Mammary epithelial cell (primary cell): ENCODE data around the gene ADORA2A.

Experiments
- CTCF ChIP-seq, 2 donors: IDR thresholded peaks in 1 of 2; conservative IDR thresholded peaks in 1 of 2; 2 replicates each; pipeline ENCODE4 v1.5.1; 2011 to 2012; ENCODE audit warnings: inconsistent platforms in 2 of 2, low read length in 2 of 2, mild to moderate bottlenecking in 2 of 2, control low read depth in 1 of 2, low read depth in 1 of 2; ENCODE audit not compliant: insufficient read depth in 1 of 2; ENCODE audit errors: extremely low read depth in 1 of 2
- EZH2 ChIP-seq: IDR thresholded peaks from 2 replicates; pipeline ENCODE4 v1.6.1; 2012; ENCODE audit warnings: low read length, inconsistent platforms, borderline replicate concordance

- TF ChIP-seq EZH2 (no peak), CTCF (conservative IDR thresholded peaks at IDR 0.05 in 1 of 2, IDR thresholded peaks at IDR 0.05 in 1 of 2; ENCODE audit: extremely low read depth in 1 of 2, insufficient read depth in 1 of 2, low read depth in 1 of 2, low read length in 2 of 2) (no peak)
Measured at GRCh38 chr22:24459911-24460310, 32.5 kb downstream of the ADORA2A start.
